K562 (cell line): ENCODE measurements around the gene ABCF2. TPM values are rescaled to one million over a fixed set of nuclear protein-coding genes. Genes with fewer than 3 reads are reported as not detected.

Experiments used
- ATAC-seq: fragments of 200-7000 bp; cut with Tn5 transposase; 3 replicates; pipeline ENCODE4 v1.9.1; 2020; ENCODE audit warnings: moderate library complexity
- BruUV-seq: library from RNA; stranded (reverse); fragments of 400-500 nt; replicated peaks from 2 replicates; lab custom pipeline; 2021; lab: Mats Ljungman, UMichigan
- CTCF ChIA-PET: fragments of 300-600 bp; formaldehyde crosslinking; extraction: SDS; loops from one replicate; lab custom pipeline; 2021; ENCODE audit warnings: low intra/inter-chr PET ratio; lab: Yijun Ruan, JAX
- POLR2A ChIA-PET: fragments of 300-600, 350-650 bp; sonication (Branson Sonifier 250); formaldehyde crosslinking; extraction: SDS; loops from one replicate; lab custom pipeline; 2021; ENCODE audit warnings: antibody characterized with exemption, inconsistent platforms; lab: Yijun Ruan, JAX
- DNase-seq, 4 experiments: peaks; one replicate each; pipeline versions ENCODE4 v3.0.0 to v3.0.0-alpha.2; 2011 to 2018; ENCODE audit warnings: low spot score in 3 of 4, mixed read lengths in 3 of 4; ENCODE audit errors: extremely low read depth in 1 of 4
- FAIRE-seq: peaks from 2 replicates; lab custom pipeline; 2011; peaks lifted over from hg19 to GRCh38; lab: Jason Lieb, UNC
- H2AFZ ChIP-seq: 2 replicates; pipeline ENCODE4 v1.6.0; 2011; ENCODE audit warnings: low read depth, low read length, control low read depth, inconsistent platforms
- H3K27ac ChIP-seq: fragments of 200-600 bp; 3 replicates; pipeline ENCODE4 v1.8.0; 2011; ENCODE audit warnings: low read depth, mild to moderate bottlenecking, control low read depth, inconsistent platforms, low read length, moderate library complexity, mixed read lengths; ENCODE audit errors: extremely low read depth
- H3K27me3 ChIP-seq, 2 experiments: fragments of 300-600 bp in 1 of 2; 2 replicates in 1 of 2; 3 replicates in 1 of 2; pipeline versions ENCODE4 v1.6.0 to v1.8.0; 2011; ENCODE audit warnings: inconsistent platforms in 2 of 2, low read length in 2 of 2, mild to moderate bottlenecking in 1 of 2, mixed read lengths in 1 of 2, moderate library complexity in 1 of 2; ENCODE audit not compliant: control insufficient read depth in 2 of 2, insufficient read depth in 2 of 2
- H3K36me3 ChIP-seq: fragments of 300-600 bp; 3 replicates; pipeline ENCODE4 v1.8.0; 2011; ENCODE audit warnings: mild to moderate bottlenecking, low read length, inconsistent platforms; ENCODE audit not compliant: control insufficient read depth, insufficient read depth
- H3K4me1 ChIP-seq, 2 experiments: fragments of 200-600 bp in 1 of 2; replicated peaks in 1 of 2; 2 replicates in 1 of 2; 3 replicates in 1 of 2; pipeline versions ENCODE4 v1.5.1 to v1.8.0; 2011; ENCODE audit warnings: inconsistent platforms in 2 of 2, low read length in 2 of 2, mild to moderate bottlenecking in 1 of 2, mixed read lengths in 1 of 2, moderate library complexity in 1 of 2; ENCODE audit not compliant: control insufficient read depth in 2 of 2, insufficient read depth in 2 of 2
- H3K4me2 ChIP-seq: 2 replicates; pipeline ENCODE4 v1.6.1; 2011; ENCODE audit warnings: low read length, control low read depth, inconsistent platforms, mixed read lengths; ENCODE audit not compliant: insufficient read depth
- H3K4me3 ChIP-seq: fragments of 200-600 bp; sonication (generic), shearing (Covaris generic); 2 replicates; pipeline ENCODE4 v1.5.1; 2016; ENCODE audit warnings: control low read depth, inconsistent platforms
- H3K79me2 ChIP-seq: fragments of 200-600 bp; 3 replicates; pipeline ENCODE4 v1.8.0; 2011; ENCODE audit warnings: low read length, inconsistent platforms; ENCODE audit not compliant: control insufficient read depth, insufficient read depth
- H3K9ac ChIP-seq, 2 experiments: 2 replicates each; pipeline versions ENCODE4 v1.6.0 to v1.6.1; 2011; ENCODE audit warnings: low read depth in 2 of 2, low read length in 2 of 2, control low read depth in 1 of 2, inconsistent platforms in 1 of 2, mild to moderate bottlenecking in 1 of 2, mixed read lengths in 1 of 2; ENCODE audit not compliant: insufficient read depth in 1 of 2
- H3K9me1 ChIP-seq: one replicate; pipeline ENCODE4 v1.6.0; 2011; ENCODE audit warnings: inconsistent platforms, mild to moderate bottlenecking, low read length, moderate library complexity; ENCODE audit not compliant: control insufficient read depth, insufficient read depth
- H3K9me3 ChIP-seq: replicated peaks from 2 replicates; pipeline ENCODE4 v1.5.1; 2011; ENCODE audit warnings: low read depth, low read length, inconsistent platforms; ENCODE audit not compliant: control insufficient read depth, insufficient read depth
- H4K20me1 ChIP-seq: replicated peaks from 2 replicates; pipeline ENCODE4 v1.6.1; 2011; ENCODE audit warnings: low read length, inconsistent platforms, mixed read lengths; ENCODE audit not compliant: control insufficient read depth, insufficient read depth
- KAT7 ChIP-seq: sonication (generic); formaldehyde crosslinking; IDR thresholded peaks from 2 replicates; pipeline ENCODE4 v1.8.0; 2022; ENCODE audit warnings: missing genetic modification reagents, mild to moderate bottlenecking, borderline replicate concordance
- PPARD ChIP-seq: fragments of 250-450 bp; sonication (Bioruptor Pico); IDR thresholded peaks from 2 replicates; pipeline ENCODE4 v1.8.0; 2022; ENCODE audit warnings: inconsistent platforms, mild to moderate bottlenecking, moderate library complexity
- SNIP1 ChIP-seq: fragments of 450-650 bp; IDR thresholded peaks from 2 replicates; pipeline ENCODE4 v1.7.1; 2017; ENCODE audit warnings: low read depth, mild to moderate bottlenecking
- WGBS: fragments of 100-300 bp; shearing (Covaris generic); methylation state at CpG from one replicate; pipeline ENCODE4 v1.1.6; 2016; ENCODE audit warnings: low coverage, mixed read lengths; ENCODE audit not compliant: insufficient coverage; ENCODE audit errors: missing lambda C conversion rate; 5-methylcytosine and 5-hydroxymethylcytosine counted together
- in situ Hi-C: fragments of 300-500 bp; cut with MboI; formaldehyde crosslinking; loops from 4 replicates; pipeline ENCODE4 v1.15.0; 2018; ENCODE audit warnings: inconsistent platforms, mixed read lengths
- intact Hi-C: fragments of 100-400 bp; cut with micrococcal nuclease; formaldehyde crosslinking; loops from 2 replicates; pipeline ENCODE4 v1.14.2; 2022
- polyA plus RNA-seq, 8 experiments: library from polyadenylated mRNA; depleted of rRNA in 4 of 8; stranded (reverse) in 5 of 8; unstranded in 3 of 8; fragments of >200 nt; fragmentation: Nextera tagmentation in 2 of 8; fragmentation: Illumina TruSeq in 1 of 8; extraction: Ambion mirVana in 2 of 8; extraction: Trizol in 1 of 8; gene quantifications; 2 replicates each; pipeline versions ENCODE4 v1.2.1 to v1.2.3, GENCODE V29; 2011 to 2014; ENCODE audit warnings: inconsistent platforms in 1 of 8, missing spikeins in 1 of 8
- total RNA-seq, 7 experiments: library from RNA; depleted of rRNA in 6 of 7; stranded (reverse); fragments of >200 nt in 6 of 7; fragmentation: Illumina TruSeq in 2 of 7; extraction: Trizol in 2 of 7; gene quantifications; 2 replicates each; pipeline versions ENCODE4 v1.2.1 to v1.2.3, GENCODE V29; 2011 to 2021; ENCODE audit warnings: low replicate concordance in 1 of 7
- TF ChIP-seq, protein P1 (sequence below): IDR thresholded peaks from 3 replicates; pipeline ENCODE4 v1.6.1; 2011; ENCODE audit warnings: borderline replicate concordance, mild to moderate bottlenecking; ENCODE audit not compliant: insufficient read length, insufficient read depth
- TF ChIP-seq, protein P2 (sequence below): fragments of 450-650 bp; formaldehyde crosslinking; IDR thresholded peaks from 2 replicates; pipeline ENCODE4 v1.4.0; 2020; ENCODE audit warnings: mild to moderate bottlenecking, mixed read lengths
- TF ChIP-seq, protein P3 (sequence below): fragments of 250-450 bp; sonication (Bioruptor Pico); IDR thresholded peaks from 2 replicates; pipeline ENCODE4 v1.5.1; 2021; ENCODE audit warnings: mild to moderate bottlenecking
- TF ChIP-seq, protein P4 (sequence below): sonication (generic); formaldehyde crosslinking; IDR thresholded peaks from 2 replicates; pipeline ENCODE4 v1.8.1; 2023; ENCODE audit warnings: mild to moderate bottlenecking, missing genetic modification reagents
- TF ChIP-seq, protein P5 (sequence below): fragments of 450-650 bp; IDR thresholded peaks from 2 replicates; pipeline ENCODE4 v1.6.1; 2016; ENCODE audit warnings: mild to moderate bottlenecking

ABCF2 gene
- total and polyA plus RNA-seq, 9 of the 15 experiments (the other 6 are each of a cell fraction or from before 2014, with no cell fraction given), result 62.1 to 224 (median 113) TPM

DNA sequence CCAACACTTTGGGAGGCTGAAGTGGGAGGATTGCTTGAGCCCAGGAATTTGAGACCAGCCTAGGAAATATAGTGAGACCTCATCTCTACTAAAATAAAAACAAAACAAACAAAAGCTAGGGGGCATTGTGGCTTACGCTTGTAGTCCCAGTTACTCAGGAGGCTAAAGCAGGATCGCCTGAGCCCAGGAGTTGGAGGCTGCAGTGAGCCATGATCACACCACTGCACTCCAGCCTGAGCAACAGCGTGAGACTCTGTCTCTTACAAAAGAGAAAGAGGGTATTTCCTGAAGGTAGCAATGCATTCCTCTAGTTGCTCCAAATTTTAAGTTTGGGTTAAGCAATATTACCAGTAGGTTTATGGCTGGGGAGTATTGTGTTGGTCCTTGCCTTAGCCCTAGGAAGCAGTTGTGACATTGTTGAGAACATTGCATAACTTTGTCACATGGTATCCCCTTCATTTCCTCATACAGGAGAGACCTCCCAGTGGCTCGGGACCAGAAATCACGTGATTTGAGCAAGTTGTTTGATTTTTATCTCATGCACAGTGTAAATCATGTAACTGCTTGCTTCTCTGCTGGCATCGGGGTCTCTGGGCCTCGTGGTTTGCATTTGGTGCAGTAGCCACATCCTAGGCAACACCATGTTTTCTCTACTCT is 44.8 kb upstream of the ABCF2 start:
- POLR2A ChIA-PET, result interaction anchor here (0.8 to 1.5 kb wide), 3 partner anchors 22 to 35 kb away, joined by 3 to 4 read pairs (median 4); no protein-coding TSS in a partner anchor
- TF ChIP-seq, protein P1, sequence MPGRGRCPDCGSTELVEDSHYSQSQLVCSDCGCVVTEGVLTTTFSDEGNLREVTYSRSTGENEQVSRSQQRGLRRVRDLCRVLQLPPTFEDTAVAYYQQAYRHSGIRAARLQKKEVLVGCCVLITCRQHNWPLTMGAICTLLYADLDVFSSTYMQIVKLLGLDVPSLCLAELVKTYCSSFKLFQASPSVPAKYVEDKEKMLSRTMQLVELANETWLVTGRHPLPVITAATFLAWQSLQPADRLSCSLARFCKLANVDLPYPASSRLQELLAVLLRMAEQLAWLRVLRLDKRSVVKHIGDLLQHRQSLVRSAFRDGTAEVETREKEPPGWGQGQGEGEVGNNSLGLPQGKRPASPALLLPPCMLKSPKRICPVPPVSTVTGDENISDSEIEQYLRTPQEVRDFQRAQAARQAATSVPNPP, result no peak
- TF ChIP-seq, protein P2, sequence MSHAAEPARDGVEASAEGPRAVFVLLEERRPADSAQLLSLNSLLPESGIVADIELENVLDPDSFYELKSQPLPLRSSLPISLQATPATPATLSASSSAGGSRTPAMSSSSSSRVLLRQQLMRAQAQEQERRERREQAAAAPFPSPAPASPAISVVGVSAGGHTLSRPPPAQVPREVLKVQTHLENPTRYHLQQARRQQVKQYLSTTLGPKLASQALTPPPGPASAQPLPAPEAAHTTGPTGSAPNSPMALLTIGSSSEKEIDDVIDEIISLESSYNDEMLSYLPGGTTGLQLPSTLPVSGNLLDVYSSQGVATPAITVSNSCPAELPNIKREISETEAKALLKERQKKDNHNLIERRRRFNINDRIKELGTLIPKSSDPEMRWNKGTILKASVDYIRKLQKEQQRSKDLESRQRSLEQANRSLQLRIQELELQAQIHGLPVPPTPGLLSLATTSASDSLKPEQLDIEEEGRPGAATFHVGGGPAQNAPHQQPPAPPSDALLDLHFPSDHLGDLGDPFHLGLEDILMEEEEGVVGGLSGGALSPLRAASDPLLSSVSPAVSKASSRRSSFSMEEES (CRISPR knock-in tag), result peak; percentile 98
- TF ChIP-seq PPARD (CRISPR knock-in tag) (no peak), KAT7 (no peak), SNIP1 (no peak)
- TF ChIP-seq, protein P3, sequence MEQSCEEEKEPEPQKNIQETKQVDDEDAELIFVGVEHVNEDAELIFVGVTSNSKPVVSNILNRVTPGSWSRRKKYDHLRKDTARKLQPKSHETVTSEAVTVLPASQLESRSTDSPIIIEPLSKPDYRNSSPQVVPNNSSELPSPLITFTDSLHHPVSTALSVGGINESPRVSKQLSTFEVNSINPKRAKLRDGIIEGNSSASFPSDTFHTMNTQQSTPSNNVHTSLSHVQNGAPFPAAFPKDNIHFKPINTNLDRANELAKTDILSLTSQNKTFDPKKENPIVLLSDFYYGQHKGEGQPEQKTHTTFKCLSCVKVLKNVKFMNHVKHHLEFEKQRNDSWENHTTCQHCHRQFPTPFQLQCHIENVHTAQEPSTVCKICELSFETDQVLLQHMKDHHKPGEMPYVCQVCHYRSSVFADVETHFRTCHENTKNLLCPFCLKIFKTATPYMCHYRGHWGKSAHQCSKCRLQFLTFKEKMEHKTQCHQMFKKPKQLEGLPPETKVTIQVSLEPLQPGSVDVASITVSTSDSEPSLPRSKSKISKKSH, result no peak
- TF ChIP-seq, protein P4, sequence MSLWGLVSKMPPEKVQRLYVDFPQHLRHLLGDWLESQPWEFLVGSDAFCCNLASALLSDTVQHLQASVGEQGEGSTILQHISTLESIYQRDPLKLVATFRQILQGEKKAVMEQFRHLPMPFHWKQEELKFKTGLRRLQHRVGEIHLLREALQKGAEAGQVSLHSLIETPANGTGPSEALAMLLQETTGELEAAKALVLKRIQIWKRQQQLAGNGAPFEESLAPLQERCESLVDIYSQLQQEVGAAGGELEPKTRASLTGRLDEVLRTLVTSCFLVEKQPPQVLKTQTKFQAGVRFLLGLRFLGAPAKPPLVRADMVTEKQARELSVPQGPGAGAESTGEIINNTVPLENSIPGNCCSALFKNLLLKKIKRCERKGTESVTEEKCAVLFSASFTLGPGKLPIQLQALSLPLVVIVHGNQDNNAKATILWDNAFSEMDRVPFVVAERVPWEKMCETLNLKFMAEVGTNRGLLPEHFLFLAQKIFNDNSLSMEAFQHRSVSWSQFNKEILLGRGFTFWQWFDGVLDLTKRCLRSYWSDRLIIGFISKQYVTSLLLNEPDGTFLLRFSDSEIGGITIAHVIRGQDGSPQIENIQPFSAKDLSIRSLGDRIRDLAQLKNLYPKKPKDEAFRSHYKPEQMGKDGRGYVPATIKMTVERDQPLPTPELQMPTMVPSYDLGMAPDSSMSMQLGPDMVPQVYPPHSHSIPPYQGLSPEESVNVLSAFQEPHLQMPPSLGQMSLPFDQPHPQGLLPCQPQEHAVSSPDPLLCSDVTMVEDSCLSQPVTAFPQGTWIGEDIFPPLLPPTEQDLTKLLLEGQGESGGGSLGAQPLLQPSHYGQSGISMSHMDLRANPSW (CRISPR knock-in tag), result no peak
- TF ChIP-seq, protein P5, sequence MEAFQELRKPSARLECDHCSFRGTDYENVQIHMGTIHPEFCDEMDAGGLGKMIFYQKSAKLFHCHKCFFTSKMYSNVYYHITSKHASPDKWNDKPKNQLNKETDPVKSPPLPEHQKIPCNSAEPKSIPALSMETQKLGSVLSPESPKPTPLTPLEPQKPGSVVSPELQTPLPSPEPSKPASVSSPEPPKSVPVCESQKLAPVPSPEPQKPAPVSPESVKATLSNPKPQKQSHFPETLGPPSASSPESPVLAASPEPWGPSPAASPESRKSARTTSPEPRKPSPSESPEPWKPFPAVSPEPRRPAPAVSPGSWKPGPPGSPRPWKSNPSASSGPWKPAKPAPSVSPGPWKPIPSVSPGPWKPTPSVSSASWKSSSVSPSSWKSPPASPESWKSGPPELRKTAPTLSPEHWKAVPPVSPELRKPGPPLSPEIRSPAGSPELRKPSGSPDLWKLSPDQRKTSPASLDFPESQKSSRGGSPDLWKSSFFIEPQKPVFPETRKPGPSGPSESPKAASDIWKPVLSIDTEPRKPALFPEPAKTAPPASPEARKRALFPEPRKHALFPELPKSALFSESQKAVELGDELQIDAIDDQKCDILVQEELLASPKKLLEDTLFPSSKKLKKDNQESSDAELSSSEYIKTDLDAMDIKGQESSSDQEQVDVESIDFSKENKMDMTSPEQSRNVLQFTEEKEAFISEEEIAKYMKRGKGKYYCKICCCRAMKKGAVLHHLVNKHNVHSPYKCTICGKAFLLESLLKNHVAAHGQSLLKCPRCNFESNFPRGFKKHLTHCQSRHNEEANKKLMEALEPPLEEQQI, result no peak

More for the DNA sequence above, 44.8 kb upstream of the ABCF2 start:
- Histone ChIP-seq H2AFZ (no peak overlapping the region), H3K9me1 (peaks cover 6% of the 10 kb centered on the region), H3K27me3 (peaks cover 20 to 89% of the 10 kb centered on the region in 2 experiments; a peak in 4 of 5 replicates), H3K9me3 (no peaks in the 10 kb centered on the region), H3K4me3 (no peak overlapping the region), H4K20me1 (peaks cover 17% of the 10 kb centered on the region), H3K4me1 (peaks cover 16 to 34% of the 10 kb centered on the region in 2 experiments; a peak in 4 of 5 replicates), H3K79me2 (no peaks in the 10 kb centered on the region), H3K27ac (no peak overlapping the region), H3K36me3 (no peaks in the 10 kb centered on the region), H3K9ac (no peak overlapping the region), H3K4me2 (no peak overlapping the region)
- ATAC-seq, result peak; percentile 54
- in situ Hi-C loops, result no loop called here
- CTCF ChIA-PET, result no interaction called here
- no peak for DNase-seq
- WGBS, result 5% methylated on average over 7 of the region's 7 CpGs
- intact Hi-C loops, result loop anchor here (2.0 kb wide), 1 partner anchor 31 kb away; no protein-coding TSS in a partner anchor
- peak; percentile 72 for FAIRE-seq
- BruUV-seq, result no TSS peak
